GM21515 (cell line): ENCODE results near the gene GNAQ.

ENCODE experiments used
- ATAC-seq: cut with Tn5 transposase; IDR thresholded peaks from one replicate; pipeline ENCODE4 v1.9.1; 2021; ENCODE audit not compliant: unreplicated experiment

GNAQ gene

DNA sequence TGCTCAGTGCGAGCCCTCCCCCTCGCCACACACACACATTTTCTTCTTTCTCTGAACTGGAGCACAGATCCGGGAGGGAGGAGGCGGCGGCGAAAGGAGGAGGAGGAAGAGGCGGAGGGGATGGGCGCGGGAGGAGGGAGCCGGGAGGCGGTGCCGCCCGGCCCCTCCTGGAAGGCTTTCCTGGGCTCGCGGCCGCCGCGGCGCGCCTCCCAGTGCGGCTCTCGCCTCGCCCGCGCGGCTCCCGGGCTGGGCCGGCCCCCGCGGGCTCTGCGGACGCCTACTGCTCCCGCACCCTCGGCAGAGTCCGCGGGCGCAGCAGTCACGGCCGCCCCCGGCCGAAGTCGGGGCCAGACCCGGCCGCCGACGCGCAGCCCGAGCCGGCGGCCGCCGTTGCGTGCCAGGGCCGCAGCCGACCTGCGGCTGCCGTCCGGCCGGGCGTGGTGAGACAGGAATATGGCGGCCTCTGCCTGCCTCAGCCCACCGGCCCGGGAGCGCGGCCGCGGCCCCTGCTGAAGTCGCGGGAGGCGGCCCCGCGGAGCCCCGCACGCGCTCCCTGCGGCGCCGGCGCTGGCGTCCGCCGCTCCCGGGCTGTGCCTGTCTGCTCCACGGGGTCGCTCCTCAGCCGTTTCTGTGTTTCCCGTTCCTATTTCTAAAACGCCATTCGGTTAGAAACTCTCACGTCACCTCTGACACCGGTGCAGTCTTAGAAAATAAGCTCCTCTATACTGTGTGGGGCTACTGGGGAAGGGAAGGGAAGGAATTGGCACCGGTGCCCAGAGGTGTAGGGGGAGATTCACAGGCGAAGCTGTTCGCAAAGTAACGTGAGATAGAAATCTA is 500 bp upstream of the GNAQ start:
- no peak for ATAC-seq

DNA sequence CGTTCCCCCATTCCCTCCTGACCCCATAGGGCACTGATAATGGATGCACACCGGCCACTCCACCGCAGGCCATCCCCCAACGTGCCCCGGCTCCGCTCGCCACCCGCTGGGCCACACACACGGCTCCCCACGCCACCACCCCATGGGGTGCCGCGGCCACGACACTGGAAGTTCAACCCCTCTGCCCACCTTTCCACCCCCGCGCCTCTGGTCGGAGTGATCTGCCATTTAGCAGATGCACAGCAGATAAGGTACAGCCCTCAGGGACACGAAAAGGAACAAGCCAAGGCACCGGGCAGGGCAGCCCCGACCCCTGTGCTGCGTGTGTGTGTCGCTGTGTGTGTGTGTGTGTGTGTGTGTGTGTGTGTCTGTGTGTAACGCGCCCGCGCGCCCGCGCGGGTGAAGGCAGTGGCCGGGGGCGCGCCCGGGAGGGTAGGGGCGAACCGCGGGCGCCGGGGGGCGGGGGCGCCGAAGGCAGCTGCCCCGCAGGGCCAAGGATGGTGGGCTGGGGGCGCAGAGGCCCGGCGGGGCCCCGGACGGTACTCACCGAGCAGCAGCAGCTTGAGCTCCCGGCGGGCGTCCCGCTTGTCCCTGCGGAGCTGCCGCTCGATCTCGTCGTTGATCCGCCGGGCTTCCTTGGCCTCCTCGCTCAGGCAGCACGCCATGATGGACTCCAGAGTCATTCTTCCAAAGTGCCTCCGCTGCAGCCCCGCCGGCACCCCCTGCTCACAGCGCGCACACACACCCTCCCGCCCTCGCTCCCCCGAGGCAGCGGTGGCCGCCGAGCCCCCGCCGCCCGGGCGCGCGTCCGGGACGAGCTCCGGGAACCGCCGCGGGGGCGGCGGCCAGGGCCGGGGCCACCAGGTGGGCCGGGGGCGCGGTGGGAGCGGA is 813 bp downstream of the GNAQ start:
- no peak for ATAC-seq

DNA sequence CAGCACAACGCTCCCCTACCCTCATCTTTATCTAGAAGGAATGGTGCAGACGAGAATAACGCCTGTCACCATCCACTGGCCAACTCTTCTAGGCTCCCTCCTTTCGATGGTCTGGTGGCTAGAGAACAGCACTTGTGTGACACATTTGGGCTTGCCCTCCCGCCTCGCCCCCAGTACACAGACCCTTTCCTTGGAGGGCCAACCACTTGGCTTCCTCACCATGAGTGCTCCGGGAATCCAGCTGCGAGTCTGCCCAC is 1.4 kb downstream of the GNAQ start:
- no peak for ATAC-seq

DNA sequence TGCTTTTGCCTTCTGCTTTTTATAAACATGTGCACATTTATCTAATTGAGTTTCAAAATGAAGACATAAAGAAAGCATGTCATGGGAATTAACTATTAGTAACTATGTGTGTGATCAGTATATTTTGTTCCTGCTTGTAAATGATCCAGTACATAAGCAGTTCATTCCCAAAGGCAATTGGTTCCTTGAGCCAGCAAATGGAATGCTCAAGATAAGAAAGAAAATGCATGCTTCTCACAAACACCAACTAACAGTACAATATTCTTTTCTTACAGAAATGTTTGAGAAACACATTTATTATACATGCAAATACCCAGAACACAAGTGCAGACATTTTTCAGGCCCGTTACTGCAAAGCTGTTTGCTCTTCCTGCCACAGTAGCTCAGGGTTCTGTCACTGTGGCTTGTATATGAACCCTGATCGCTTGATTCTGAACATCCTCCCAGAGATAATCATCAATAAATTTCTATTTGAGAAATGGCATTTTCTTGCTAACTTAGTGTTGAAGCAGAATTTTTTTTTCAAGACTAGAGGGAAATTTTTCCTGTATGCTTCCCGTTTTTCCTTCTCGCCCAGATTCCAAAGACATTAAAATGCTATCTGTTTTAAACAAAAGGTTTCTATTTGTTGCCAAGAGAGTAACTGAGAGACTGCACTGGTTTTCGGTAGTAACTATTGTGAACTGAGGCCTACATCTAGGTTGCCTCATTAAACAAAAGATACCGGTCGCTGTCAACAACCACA is 1.9 kb downstream of the GNAQ start:
- ATAC-seq = no peak

DNA sequence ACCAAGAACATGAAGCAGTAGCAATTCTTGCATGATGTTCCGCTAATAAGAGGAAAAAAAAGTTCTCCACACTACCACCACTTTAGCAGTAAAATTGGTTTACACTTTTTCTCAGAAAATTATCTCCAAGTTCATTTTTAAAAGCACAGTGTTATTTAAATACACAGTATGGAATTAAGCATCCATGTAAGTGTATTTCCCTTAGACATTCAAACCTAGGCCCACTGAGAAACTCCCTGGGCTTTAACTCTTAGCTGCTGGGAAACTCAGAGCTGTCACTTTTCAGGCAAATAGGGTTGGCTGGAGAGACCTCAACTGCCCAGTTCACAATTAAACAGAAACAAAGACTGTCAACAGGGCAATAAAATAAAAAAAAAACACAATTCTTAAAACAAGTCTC is 2.7 kb downstream of the GNAQ start:
- ATAC-seq = no peak

DNA sequence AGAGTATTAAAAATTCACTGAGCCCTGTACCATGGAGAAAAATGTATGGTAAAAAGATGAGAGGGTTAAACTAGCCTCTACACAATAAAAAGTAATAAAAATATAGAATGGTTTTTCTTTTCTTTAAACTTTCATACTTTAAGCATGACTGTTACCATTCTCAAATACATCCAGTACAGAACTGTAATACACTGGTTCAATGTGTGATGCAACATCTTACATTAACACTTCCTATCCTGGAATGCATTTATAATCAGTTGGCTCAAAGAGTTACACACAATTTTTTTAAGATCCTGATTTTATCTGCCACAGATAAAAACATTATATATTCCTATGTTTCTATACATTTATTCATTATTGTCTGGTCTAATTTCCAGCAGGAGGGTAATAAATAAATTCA is 4.7 kb downstream of the GNAQ start:
- no peak for ATAC-seq

DNA sequence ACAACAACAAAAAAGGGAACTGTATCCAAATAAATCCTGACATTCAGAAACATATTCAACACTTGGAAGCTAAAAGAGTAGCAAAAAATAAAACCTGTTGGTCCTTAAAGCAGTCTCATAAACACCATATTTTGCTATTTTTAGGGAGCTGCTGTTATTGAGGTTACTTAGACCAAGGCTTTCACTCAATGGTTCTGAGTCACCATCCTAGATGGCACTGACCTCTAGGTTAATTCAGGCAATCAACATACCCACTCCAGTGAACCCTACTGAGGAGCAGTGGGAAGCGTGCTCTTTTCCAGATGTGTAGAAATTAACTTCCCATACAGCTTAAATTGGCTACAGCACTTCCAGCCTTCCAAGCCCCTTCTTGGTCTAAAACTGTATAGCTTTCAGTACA is 5.2 kb downstream of the GNAQ start:
- no peak for ATAC-seq

DNA sequence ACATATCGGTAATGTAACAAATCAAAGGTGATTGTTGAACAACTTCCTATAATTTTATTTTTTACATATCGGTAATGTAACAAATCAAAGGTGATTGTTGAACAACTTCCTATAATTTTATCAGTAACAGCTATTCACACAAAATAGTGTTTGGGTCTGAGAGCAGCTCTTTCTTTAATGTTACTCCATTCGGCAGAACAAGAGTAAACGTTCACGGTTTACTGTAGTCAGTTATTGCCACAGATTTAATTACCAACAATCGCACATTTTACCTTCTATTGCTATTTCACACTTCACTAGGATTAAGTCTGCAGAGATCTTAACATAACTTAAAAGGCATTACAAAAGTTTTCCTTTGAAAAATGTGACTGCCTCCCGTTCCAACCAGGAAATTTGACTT is 6.4 kb downstream of the GNAQ start:
- no peak for ATAC-seq

DNA sequence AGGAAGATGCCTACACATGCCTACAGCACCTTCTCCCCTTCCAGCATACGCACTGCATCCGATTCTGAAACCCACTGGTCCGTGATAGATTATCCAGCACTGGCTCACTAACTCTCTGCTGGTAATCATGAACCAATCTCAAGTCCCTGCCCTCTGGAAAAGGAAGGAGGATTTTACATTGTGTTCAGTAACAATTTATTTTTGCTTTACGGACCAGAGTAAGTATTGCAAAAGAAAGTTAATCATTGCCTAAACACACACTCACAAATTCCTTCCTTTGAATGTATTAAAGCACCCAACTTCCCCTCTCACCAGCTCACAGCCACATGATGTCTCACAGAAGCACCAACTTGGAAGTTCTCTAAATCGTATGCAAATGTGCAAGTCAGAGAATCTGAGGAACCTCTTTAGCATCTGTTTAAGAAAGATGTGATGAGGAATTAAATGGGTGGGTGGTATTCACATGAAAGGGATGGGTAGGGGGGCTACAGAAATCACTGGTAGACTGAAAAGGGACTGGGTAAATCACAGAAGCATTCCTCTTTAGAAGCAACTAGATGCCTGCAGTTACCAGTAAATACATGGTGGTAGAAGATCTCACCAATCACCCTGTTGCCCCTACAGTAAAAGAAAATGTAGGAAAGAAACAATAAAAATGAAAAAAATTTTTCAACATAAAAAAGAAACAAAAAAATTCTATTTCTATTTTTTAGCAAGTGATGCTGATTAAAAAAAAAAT is 8.4 kb downstream of the GNAQ start:
- no peak for ATAC-seq

DNA sequence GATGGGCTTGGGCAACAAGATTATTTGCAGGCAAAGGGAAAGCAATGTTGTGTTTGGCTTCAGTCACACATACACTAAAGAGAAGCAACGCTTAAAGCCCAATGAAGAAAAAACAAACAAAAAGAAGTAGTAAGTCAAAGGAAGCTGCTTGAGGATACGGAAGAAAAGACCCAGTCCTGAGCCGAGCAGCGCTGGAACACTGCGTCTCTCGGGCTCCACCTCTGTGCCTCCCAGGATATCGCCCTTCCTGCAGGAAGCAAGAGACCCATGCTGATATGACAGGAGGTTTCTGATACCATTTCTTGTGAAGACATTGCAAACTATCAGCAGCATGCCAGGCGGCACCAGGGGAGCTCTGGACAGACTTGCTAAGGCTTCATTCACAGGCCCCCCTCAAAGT is 9.9 kb downstream of the GNAQ start:
- no peak for ATAC-seq

DNA sequence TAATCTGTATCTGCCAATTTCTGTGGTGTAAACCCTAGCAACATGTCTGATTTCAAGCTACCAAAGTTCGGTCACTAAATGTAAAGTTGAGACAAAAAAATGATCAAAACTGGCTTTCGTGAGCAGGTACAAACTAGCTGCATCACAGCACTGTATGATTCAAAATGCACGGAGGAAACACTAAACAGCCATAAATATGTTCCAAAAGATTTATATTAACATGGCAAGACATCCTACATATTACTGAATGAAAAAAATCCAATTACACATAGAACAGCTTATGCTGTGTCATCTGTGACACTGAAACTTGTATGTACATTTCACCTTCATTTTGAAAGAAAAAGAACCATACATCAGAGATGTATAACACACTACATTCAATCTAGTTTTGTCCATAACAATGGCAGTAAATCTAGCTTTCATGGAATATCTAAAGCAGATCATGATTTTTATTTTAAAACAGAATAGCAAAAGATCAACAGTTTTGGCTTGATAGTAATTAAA is 14.4 kb downstream of the GNAQ start:
- no peak for ATAC-seq

DNA sequence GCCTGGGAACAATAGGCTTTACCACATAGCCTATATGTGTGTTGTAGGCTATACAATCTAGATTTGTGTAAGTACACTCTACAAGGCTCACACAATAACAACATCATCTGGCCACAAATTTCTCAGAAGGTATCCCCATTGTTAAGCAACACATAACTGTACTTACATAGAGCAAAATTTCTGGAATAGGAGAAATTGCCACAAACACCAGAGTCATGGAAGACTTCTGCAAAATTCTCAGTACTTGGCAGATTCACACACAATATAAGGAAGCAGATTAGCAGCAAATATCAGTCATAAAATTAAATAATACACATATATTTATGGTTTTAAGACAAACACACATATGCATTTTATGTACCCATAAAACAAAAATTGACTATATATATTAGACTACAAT is 16.4 kb downstream of the GNAQ start:
- ATAC-seq = no peak

DNA sequence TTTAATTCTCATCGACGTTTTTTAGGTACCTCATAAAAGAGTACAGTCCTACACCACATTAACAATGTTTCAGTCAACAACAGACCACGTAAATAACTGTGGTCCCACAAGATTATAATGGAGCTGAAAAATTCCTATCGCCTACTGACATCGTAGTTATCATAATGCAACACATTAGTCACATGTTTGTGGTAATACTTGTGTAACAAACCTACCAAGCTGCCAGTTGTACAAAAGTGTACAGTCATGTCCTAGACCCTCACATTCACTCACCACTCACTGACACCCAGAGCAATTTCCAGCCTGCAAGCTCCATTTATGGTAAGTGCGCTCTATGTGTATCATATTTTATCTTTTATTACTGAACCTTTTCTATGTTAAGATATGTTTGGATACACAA is 16.8 kb downstream of the GNAQ start:
- no peak for ATAC-seq

DNA sequence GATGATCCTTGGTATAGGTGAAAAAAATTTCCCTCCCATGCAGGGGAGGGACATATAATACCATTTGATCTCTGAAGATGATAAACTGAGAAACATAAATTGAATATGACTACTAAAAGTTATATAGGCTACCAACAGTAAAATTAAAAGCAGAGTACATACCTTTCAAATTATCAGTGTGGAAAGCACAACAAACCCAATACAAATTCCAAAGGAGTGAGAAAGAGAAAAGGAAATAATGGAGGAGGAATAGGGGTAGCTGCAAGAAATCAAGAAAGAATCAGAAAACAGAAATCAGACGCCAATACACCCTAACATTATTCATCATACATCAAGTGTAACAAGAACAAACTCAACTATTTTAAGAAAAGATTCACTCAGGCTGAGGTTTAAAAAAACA is 17.7 kb downstream of the GNAQ start:
- no peak for ATAC-seq

DNA sequence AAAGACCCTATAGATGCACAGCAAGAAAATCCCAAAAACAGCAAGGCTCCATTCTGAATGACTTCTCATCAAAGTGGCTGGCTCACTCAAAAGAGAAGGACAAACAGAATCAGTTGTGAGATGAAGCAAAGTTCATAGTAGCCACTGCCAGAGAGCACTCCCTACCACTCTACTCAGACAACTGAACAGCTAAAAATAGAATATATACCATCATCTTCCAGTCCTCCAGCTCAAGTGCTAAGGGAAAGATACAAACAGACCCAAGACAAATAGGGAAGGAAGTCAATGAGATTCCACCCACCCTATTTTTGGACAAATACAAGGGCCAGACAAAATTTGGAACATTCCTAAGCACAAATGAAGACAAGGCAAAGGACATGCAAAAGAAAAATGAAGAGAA is 20.6 kb downstream of the GNAQ start:
- no peak for ATAC-seq

DNA sequence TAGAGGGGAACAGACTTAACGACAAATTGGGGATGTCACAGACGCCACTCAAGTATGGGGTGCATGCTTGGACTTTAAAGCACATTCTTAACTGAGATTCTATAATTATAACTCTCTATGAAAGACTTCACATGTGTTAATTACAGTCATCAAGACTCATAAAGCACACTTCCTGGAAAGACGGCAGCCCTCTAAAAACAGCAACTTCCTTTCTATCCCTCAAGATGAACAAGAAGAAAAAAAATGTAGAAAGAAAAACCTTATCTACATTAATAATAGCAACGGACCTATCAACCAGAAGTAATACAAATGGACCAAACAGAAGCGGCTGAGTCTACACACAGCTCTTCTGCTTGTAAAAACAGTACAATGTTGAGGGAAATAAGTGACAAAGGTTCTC is 21.2 kb downstream of the GNAQ start:
- ATAC-seq = no peak

DNA sequence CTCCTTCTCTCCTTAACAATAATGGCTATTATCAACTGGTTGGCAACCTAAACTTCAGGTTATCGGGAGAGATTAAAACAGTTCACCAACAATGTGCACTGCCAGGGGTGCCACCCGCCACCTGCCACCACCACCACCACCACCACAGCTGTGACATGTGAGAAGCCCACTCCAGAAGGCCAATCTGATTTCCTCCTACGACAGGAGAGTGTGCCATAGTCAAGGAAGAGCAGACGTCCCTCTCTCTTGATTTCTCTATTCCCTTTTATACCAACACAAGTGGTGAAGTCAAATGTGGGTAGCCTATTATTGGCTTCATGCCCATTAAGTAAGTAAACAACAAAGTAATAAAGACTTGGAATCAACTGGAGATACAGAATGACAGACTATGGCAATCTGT is 22.4 kb downstream of the GNAQ start:
- no peak for ATAC-seq

DNA sequence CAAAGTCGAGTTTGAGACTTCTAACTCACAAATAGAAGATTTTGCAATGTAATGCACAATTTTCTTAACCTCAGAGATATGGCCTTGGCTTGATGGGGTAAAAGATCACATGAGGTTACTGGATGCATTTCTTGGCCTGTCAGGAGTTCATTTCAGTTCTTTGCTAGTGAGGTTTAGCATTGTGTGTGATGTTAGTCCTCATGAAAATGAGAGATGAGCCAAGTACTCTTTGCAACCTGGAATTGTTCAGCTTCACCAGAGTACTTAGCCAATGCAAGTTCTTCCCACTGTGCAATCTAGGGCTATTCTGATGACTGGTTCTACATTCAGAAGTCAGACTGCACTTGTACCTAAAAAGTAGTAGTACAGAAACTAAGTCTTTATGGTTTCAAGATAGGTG is 24.9 kb downstream of the GNAQ start:
- no peak for ATAC-seq

DNA sequence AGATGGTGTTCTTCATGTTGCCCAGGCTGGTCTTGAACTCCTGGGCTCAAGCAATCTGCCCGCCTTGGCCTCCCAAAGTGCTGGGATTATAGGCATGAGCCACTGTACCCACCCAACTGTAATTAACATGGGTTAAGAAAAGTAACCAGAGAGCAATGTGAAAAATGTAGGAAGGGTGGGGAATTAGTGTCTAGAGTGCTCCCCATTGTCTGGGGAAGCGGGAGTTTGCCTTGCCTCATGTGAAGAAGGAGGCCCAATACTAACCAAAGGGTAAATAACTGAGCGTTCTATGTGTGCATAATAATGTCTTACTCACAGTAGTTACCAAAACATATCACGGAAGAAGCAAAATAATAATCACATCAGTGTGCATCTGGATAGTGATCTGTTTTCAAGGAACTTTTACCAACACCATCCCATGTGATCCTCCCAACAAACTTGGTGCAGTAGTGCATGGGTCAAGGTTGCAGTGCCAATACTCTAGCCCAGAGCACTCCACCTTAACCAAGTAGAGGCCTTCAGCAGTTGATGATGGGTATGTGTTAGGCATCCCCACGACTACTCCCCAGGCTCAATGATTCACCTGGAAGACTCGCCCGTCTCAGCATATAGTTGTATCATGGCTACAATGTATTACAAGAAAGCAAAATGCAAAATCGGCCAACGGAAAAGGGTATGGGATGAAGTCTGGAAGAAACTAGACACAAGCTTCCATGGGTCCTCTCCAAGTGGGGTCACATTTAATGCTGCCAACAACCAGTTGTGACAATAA is 26.2 kb downstream of the GNAQ start:
- no peak for ATAC-seq

DNA sequence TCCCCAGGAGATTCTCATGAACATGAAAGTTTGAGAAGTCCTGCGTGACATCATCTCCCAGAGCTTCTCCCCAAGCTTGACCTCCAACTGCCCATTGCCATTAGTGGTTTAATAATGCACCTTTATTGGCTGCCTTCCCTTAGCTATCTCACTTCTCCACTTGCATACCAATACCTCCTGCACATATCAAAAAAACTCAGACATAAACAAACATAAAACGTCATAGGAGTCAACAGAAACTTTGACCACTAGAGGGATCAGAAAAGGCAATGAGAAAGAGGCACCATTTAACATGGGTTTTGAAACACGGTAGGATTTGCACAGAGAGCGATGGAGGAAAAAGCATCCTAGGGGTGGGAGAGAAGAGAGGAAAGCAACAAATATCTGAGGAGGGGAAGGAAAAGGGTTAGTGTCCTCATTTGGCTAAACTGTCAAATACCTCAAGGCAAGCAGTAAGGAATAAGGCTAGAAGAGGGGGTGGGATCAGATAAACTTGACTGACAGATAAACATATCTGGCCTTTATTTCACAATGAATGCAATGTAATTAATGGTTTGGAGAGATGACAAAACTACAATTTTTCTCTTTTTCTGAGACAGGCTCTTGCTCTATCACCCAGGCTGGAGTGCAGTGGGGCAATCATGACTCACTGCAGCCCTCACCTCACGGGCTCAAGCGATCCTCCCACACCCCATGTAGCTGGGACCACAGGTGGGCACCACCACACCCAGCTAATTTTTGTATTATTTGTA is 27.0 kb downstream of the GNAQ start:
- ATAC-seq = no peak
